GM21576 (cell line): ENCODE results near the gene ID1.
A peak's percentile ranks its signal among the peaks of the same experiment; 100 is the strongest.
"Not testable (repeated sequence)": the region's sequence is repeated elsewhere in the genome, so short reads cannot be mapped to it uniquely, and the experiment has no call there.

Experiments
- ATAC-seq: cut with Tn5 transposase; IDR thresholded peaks from one replicate; pipeline ENCODE4 v1.9.1; 2021; ENCODE audit warnings: mild to moderate bottlenecking, moderate library complexity; ENCODE audit not compliant: unreplicated experiment

ID1 gene

GRCh38 chr20:31596831-31597480 lies 8.1 kb upstream of the ID1 start:
- ATAC-seq = no peak

GRCh38 chr20:31597481-31597855 lies 7.6 kb upstream of the ID1 start:
- no peak for ATAC-seq

- no peak for ATAC-seq
Measured at GRCh38 chr20:31602431-31602778, 2.7 kb upstream of the ID1 start.

- peak; percentile 54 for ATAC-seq
Measured at GRCh38 chr20:31602779-31603441, 2.2 kb upstream of the ID1 start.

- no peak for ATAC-seq
Measured at GRCh38 chr20:31603822-31604566, 1.1 kb upstream of the ID1 start.

GRCh38 chr20:31604567-31605030 lies 490 bp upstream of the ID1 start:
- ATAC-seq = no peak

- ATAC-seq = no peak
Measured at GRCh38 chr20:31605902-31606803, 1.1 kb downstream of the ID1 start.

- ATAC-seq = no peak
Measured at GRCh38 chr20:31606804-31607639, 1.9 kb downstream of the ID1 start.

- ATAC-seq = no peak
Measured at GRCh38 chr20:31607640-31608250, 2.7 kb downstream of the ID1 start.

- no peak for ATAC-seq
Measured at GRCh38 chr20:31608251-31608945, 3.3 kb downstream of the ID1 start.

- ATAC-seq = not testable (repeated sequence)
Measured at GRCh38 chr20:31612271-31612640, 7.2 kb downstream of the ID1 start.

- no peak for ATAC-seq
Measured at GRCh38 chr20:31615416-31615815, 10.3 kb downstream of the ID1 start.

GRCh38 chr20:31617432-31618104 lies 12.5 kb downstream of the ID1 start:
- ATAC-seq = no peak

- no peak for ATAC-seq
Measured at GRCh38 chr20:31620246-31620645, 15.2 kb downstream of the ID1 start.

GRCh38 chr20:31623123-31623505 lies 18.0 kb downstream of the ID1 start:
- not testable (repeated sequence) for ATAC-seq

- not testable (repeated sequence) for ATAC-seq
Measured at GRCh38 chr20:31626534-31626933, 21.4 kb downstream of the ID1 start.

GRCh38 chr20:31628057-31628456 lies 23.0 kb downstream of the ID1 start:
- ATAC-seq = not testable (repeated sequence)

GRCh38 chr20:31630187-31630790 lies 25.2 kb downstream of the ID1 start:
- no peak for ATAC-seq
